Neural progenitor cell (in vitro differentiated cells): ENCODE results near the gene TRAF7.

Experiments used
- CTCF ChIP-seq: fragments of 200-600 bp; sonication (generic); IDR thresholded peaks from 2 replicates; pipeline ENCODE4 v1.5.1; 2017; ENCODE audit warnings: antibody characterized with exemption, mild to moderate bottlenecking
- EZH2phosphoT487 ChIP-seq: fragments of 200-600 bp; sonication (generic); IDR thresholded peaks from 2 replicates; pipeline ENCODE4 v1.6.1; 2017; ENCODE audit warnings: antibody characterized with exemption

DNA sequence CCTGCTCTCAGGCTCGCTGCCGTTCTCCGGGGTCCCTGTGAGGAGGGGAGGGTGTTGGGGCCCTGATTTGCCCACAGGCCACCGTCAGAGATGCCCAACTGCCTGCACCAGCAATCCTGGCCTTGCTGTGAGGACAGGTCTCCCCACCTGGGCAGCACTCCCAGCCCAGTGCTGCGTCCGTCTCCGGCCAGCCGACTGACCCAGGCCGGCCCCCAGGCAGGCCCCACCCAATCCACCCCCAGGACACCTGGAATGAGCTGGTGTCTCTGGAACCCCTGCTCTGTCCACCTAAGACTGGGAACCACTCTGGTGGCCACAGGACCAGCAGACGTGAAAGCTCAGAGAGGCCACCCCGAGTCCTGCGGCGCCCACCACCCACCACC lies 40.0 kb upstream of the TRAF7 start:
- TF ChIP-seq CTCF = no peak
- no peak for TF ChIP-seq EZH2phosphoT487
